GM12878 (cell line): ENCODE measurements around the gene ASTL. TPM values are rescaled to one million over a fixed set of nuclear protein-coding genes. Genes with fewer than 3 reads are reported as not detected.

ENCODE experiments used
- CHD2 ChIP-seq: IDR thresholded peaks from 2 replicates; pipeline ENCODE4 v1.6.1; 2011; ENCODE audit warnings: low read depth, low read length, improper control_type of control experiment, borderline replicate concordance
- EGR1 ChIP-seq, 2 experiments: IDR thresholded peaks; 1 replicate in 1 of 2; 2 replicates in 1 of 2; pipeline ENCODE4 v1.6.1; 2011 to 2012; ENCODE audit warnings: low read depth in 2 of 2, low read length in 2 of 2, borderline replicate concordance in 1 of 2, mild to moderate bottlenecking in 1 of 2, moderate library complexity in 1 of 2
- GATAD2B ChIP-seq: fragments of 450-650 bp; conservative IDR thresholded peaks from 2 replicates; pipeline ENCODE4 v1.6.1; 2017; ENCODE audit warnings: low read depth, mild to moderate bottlenecking, moderate library complexity
- HCFC1 ChIP-seq: fragments of 150-350 bp; IDR thresholded peaks from 2 replicates; pipeline ENCODE4 v1.6.1; 2014; ENCODE audit warnings: low read length
- MEF2A ChIP-seq: IDR thresholded peaks from 2 replicates; pipeline ENCODE4 v1.6.1; 2011; ENCODE audit warnings: low read depth, mild to moderate bottlenecking, low read length, moderate library complexity; ENCODE audit not compliant: insufficient read depth
- MTA3 ChIP-seq: IDR thresholded peaks from 2 replicates; pipeline ENCODE4 v1.6.1; 2012; ENCODE audit warnings: low read length, inconsistent platforms, borderline replicate concordance
- PML ChIP-seq: IDR thresholded peaks from 2 replicates; pipeline ENCODE4 v1.6.1; 2012; ENCODE audit warnings: low read length, inconsistent platforms
- STAT3 ChIP-seq: IDR thresholded peaks from 2 replicates; pipeline ENCODE4 v1.6.1; 2011; ENCODE audit warnings: low read depth, low read length, improper control_type of control experiment
- ZBED1 ChIP-seq: IDR thresholded peaks from 2 replicates; pipeline ENCODE4 v1.6.1; 2016; ENCODE audit warnings: borderline replicate concordance
- ZNF24 ChIP-seq: fragments of 450-650 bp; IDR thresholded peaks from 2 replicates; pipeline ENCODE4 v1.6.1; 2017; ENCODE audit warnings: antibody characterized with exemption, mild to moderate bottlenecking
- ZZZ3 ChIP-seq: IDR thresholded peaks from 2 replicates; pipeline ENCODE4 v1.6.1; 2011; ENCODE audit warnings: low read depth; ENCODE audit not compliant: control insufficient read depth, insufficient read length
- polyA plus RNA-seq, 11 experiments: library from polyadenylated mRNA; depleted of rRNA in 4 of 11; unstranded in 6 of 11; stranded (reverse) in 5 of 11; fragments of >200 nt; fragmentation: Nextera tagmentation in 4 of 11; fragmentation: Illumina TruSeq in 1 of 11; extraction: Ambion mirVana in 4 of 11; extraction: Trizol in 1 of 11; gene quantifications; 1 replicate in 1 of 11; 2 replicates in 10 of 11; pipeline versions ENCODE4 v1.2.1 to v1.2.3, GENCODE V29; 2011 to 2016; ENCODE audit warnings: inconsistent platforms in 2 of 11, missing spikeins in 2 of 11, low read depth in 1 of 11
- total RNA-seq, 4 experiments: library from RNA; depleted of rRNA in 3 of 4; stranded (reverse); fragments of >200 nt in 3 of 4; fragmentation: Illumina TruSeq in 1 of 4; extraction: Trizol in 1 of 4; gene quantifications; 2 replicates each; pipeline versions ENCODE4 v1.2.1 to v1.2.3, GENCODE V29; 2013 to 2021
- TF ChIP-seq, protein P1 (sequence below): IDR thresholded peaks from 2 replicates; pipeline ENCODE4 v1.6.1; 2012; ENCODE audit warnings: improper control_type of control experiment, low read depth, low read length; ENCODE audit not compliant: insufficient replicate concordance
- TF ChIP-seq, protein P2 (sequence below): IDR thresholded peaks from 2 replicates; pipeline ENCODE4 v1.6.1; 2011; ENCODE audit warnings: borderline replicate concordance, low read depth, mild to moderate bottlenecking, moderate library complexity, low read length; ENCODE audit not compliant: insufficient read depth, poor library complexity, severe bottlenecking
- TF ChIP-seq, protein P3 (sequence below): fragments of 450-650 bp; IDR thresholded peaks from 2 replicates; pipeline ENCODE4 v1.6.1; 2017; ENCODE audit warnings: mild to moderate bottlenecking, moderate library complexity
- TF ChIP-seq, protein P4 (sequence below): IDR thresholded peaks from 2 replicates; pipeline ENCODE4 v1.6.1; 2012; ENCODE audit warnings: low read depth, low read length, improper control_type of control experiment
- TF ChIP-seq, protein P5 (sequence below): fragments of 450-650 bp; IDR thresholded peaks from 2 replicates; pipeline ENCODE4 v1.6.1; 2017; ENCODE audit warnings: mild to moderate bottlenecking, low read depth, inconsistent platforms; ENCODE audit not compliant: poor library complexity, severe bottlenecking

Gene ASTL
- total and polyA plus RNA-seq, 10 of the 15 experiments (the other 5 are each of a cell fraction or from before 2014, with no cell fraction given) = 0.18 to 1.0 (median 0.38) TPM; not detected in 4

DNA sequence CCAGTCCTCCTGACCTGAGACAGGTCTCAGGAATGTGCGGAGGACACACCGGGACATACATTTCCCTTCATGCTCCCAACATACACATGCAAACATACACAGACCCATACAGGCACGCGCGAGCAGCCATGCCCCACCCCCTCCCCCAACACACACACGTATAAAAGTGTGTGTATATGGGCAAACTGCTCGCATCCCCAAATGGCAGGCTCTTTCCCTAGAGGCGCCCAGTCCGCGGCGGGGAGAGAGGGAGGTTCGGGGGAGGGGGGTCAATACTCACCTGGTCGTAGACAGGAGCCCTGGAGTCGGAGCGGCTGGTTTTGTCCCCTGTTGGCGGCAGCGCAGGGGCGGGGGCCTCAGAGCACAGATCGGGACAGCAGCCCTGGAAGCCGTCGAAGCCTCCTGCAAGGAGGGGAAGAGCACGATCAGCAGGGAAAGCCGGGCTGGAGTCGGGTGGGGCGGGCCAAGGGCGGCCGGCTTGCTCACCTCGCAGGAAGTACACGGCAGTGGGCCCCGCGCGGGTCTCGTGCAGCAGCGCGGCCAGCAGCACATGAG is 6.3 kb upstream of the ASTL start (continued):
- TF ChIP-seq, protein P1, sequence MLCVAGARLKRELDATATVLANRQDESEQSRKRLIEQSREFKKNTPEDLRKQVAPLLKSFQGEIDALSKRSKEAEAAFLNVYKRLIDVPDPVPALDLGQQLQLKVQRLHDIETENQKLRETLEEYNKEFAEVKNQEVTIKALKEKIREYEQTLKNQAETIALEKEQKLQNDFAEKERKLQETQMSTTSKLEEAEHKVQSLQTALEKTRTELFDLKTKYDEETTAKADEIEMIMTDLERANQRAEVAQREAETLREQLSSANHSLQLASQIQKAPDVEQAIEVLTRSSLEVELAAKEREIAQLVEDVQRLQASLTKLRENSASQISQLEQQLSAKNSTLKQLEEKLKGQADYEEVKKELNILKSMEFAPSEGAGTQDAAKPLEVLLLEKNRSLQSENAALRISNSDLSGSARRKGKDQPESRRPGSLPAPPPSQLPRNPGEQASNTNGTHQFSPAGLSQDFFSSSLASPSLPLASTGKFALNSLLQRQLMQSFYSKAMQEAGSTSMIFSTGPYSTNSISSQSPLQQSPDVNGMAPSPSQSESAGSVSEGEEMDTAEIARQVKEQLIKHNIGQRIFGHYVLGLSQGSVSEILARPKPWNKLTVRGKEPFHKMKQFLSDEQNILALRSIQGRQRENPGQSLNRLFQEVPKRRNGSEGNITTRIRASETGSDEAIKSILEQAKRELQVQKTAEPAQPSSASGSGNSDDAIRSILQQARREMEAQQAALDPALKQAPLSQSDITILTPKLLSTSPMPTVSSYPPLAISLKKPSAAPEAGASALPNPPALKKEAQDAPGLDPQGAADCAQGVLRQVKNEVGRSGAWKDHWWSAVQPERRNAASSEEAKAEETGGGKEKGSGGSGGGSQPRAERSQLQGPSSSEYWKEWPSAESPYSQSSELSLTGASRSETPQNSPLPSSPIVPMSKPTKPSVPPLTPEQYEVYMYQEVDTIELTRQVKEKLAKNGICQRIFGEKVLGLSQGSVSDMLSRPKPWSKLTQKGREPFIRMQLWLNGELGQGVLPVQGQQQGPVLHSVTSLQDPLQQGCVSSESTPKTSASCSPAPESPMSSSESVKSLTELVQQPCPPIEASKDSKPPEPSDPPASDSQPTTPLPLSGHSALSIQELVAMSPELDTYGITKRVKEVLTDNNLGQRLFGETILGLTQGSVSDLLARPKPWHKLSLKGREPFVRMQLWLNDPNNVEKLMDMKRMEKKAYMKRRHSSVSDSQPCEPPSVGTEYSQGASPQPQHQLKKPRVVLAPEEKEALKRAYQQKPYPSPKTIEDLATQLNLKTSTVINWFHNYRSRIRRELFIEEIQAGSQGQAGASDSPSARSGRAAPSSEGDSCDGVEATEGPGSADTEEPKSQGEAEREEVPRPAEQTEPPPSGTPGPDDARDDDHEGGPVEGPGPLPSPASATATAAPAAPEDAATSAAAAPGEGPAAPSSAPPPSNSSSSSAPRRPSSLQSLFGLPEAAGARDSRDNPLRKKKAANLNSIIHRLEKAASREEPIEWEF = no peak
- TF ChIP-seq, protein P2, sequence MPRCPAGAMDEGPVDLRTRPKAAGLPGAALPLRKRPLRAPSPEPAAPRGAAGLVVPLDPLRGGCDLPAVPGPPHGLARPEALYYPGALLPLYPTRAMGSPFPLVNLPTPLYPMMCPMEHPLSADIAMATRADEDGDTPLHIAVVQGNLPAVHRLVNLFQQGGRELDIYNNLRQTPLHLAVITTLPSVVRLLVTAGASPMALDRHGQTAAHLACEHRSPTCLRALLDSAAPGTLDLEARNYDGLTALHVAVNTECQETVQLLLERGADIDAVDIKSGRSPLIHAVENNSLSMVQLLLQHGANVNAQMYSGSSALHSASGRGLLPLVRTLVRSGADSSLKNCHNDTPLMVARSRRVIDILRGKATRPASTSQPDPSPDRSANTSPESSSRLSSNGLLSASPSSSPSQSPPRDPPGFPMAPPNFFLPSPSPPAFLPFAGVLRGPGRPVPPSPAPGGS = no peak
- TF ChIP-seq, protein P3, sequence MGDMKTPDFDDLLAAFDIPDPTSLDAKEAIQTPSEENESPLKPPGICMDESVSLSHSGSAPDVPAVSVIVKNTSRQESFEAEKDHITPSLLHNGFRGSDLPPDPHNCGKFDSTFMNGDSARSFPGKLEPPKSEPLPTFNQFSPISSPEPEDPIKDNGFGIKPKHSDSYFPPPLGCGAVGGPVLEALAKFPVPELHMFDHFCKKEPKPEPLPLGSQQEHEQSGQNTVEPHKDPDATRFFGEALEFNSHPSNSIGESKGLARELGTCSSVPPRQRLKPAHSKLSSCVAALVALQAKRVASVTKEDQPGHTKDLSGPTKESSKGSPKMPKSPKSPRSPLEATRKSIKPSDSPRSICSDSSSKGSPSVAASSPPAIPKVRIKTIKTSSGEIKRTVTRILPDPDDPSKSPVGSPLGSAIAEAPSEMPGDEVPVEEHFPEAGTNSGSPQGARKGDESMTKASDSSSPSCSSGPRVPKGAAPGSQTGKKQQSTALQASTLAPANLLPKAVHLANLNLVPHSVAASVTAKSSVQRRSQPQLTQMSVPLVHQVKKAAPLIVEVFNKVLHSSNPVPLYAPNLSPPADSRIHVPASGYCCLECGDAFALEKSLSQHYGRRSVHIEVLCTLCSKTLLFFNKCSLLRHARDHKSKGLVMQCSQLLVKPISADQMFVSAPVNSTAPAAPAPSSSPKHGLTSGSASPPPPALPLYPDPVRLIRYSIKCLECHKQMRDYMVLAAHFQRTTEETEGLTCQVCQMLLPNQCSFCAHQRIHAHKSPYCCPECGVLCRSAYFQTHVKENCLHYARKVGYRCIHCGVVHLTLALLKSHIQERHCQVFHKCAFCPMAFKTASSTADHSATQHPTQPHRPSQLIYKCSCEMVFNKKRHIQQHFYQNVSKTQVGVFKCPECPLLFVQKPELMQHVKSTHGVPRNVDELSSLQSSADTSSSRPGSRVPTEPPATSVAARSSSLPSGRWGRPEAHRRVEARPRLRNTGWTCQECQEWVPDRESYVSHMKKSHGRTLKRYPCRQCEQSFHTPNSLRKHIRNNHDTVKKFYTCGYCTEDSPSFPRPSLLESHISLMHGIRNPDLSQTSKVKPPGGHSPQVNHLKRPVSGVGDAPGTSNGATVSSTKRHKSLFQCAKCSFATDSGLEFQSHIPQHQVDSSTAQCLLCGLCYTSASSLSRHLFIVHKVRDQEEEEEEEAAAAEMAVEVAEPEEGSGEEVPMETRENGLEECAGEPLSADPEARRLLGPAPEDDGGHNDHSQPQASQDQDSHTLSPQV = no peak
- no peak for TF ChIP-seq ZZZ3
- 0 out of 3 replicates have a peak, but pooled peaks of 1 of the 2 experiments have one; percentile 1 for TF ChIP-seq EGR1 (IDR thresholded peaks at IDR 0.05; ENCODE audit: borderline replicate concordance in 1 of 2, low read depth in 2 of 2, low read length in 2 of 2)
- TF ChIP-seq, protein P4, sequence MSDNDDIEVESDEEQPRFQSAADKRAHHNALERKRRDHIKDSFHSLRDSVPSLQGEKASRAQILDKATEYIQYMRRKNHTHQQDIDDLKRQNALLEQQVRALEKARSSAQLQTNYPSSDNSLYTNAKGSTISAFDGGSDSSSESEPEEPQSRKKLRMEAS = no peak
- no peak for TF ChIP-seq ZNF24
- peak; percentile 26; the same call in 1 of the 2 replicates for TF ChIP-seq HCFC1
- no peak for TF ChIP-seq STAT3
- no peak for TF ChIP-seq MEF2A
- TF ChIP-seq GATAD2B = no peak
- TF ChIP-seq, protein P5, sequence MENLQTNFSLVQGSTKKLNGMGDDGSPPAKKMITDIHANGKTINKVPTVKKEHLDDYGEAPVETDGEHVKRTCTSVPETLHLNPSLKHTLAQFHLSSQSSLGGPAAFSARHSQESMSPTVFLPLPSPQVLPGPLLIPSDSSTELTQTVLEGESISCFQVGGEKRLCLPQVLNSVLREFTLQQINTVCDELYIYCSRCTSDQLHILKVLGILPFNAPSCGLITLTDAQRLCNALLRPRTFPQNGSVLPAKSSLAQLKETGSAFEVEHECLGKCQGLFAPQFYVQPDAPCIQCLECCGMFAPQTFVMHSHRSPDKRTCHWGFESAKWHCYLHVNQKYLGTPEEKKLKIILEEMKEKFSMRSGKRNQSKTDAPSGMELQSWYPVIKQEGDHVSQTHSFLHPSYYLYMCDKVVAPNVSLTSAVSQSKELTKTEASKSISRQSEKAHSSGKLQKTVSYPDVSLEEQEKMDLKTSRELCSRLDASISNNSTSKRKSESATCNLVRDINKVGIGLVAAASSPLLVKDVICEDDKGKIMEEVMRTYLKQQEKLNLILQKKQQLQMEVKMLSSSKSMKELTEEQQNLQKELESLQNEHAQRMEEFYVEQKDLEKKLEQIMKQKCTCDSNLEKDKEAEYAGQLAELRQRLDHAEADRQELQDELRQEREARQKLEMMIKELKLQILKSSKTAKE = no peak
- no peak; the same call in none of the 2 replicates for TF ChIP-seq CHD2
- 0 out of 2 replicates have a peak, but pooled peaks have one; percentile 15 for TF ChIP-seq ZBED1
- no peak for TF ChIP-seq MTA3
- TF ChIP-seq PML = no peak
